NAMALWA (cell line): ENCODE measurements around the gene ABHD16B.

ENCODE experiments used
- DNase-seq: peaks from one replicate; pipeline ENCODE4 v3.0.0-alpha.2; 2015; ENCODE audit warnings: low spot score

ABHD16B gene

GRCh38 chr20:63895952-63896263 lies 34.6 kb downstream of the ABHD16B start:
- no peak for DNase-seq

DNA sequence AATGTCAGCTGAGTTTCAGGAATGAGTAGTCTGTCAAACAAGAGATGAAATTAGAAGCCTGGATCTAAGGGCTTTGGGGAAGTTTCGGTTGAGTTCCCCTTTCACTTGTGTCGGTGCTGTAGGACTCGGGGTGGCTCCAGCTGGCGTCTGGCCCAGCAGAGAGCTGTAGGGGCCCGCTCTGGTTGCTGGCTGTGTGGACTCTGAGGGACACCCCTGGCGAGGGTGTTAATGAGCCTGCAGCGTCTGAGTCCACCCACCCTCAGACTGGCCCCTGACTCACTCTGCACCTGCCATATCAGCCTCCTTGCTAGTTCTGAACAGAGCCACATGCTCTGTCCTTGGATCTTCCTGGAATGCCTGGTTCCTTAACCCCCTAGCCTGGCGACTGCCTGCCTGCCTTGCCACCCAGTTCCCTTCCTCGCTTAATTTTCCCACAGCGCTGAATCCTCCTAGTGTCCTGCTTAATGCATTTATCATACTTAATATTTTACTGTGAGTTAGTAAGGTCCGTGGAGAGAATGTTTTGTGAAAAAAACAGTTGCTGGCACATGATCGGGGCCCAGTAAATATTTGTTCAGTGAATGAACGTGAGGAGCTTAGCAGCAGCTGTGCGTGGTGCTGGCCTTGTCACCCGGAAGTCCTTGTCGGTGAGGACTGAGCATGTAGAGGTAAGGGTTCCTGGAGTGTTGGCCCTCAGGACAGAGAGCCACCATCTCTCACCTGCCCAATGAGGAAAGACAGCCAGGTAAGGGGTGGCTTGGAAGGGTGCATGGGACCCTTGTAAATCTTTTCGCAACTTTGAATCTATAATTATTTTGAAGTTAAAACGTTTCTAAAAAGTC lies 35.2 kb downstream of the ABHD16B start:
- peak; percentile 79 for DNase-seq

GRCh38 chr20:63897978-63898561 lies 36.8 kb downstream of the ABHD16B start:
- DNase-seq = no peak

GRCh38 chr20:63898882-63899558 lies 37.7 kb downstream of the ABHD16B start:
- no peak for DNase-seq

GRCh38 chr20:63900413-63900812 lies 39.1 kb downstream of the ABHD16B start:
- DNase-seq = no peak

DNA sequence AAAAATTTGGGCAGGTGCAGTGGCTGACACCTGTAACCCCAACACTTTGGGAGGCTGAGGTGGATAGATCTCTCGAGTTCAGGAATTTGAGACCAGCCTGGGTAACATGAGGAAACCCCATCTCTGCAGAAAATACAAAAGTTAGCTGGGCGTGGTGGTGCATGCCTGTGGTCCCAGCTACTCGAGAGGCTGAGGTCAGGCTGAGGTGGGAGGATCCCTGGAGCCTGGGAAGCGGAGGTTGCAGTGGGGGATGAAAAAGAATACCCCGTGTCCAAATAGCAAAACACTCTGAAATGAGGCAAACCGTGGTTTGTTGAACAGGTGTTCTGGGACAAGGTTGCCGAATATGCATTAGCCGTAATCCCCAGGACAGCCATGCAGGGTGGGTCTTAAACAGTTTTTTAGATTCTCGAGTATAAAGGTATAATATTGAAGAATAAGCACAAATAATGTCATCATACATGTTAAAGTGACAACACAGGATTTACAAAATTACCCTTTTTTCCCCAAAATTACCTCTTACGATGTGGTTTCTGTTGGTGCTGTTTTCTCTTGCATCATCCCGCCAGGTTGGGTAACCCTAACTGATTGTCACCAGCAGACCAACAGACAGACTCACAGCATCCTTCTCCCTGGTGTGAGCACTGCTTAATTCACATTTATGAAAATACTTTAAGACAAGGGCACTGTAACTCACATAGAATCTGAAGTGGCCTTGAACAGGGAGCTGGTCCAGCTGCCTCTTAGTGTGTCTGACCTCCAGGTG lies 42.7 kb downstream of the ABHD16B start:
- no peak for DNase-seq

- DNase-seq = no peak
Measured at GRCh38 chr20:63908008-63908682, 46.8 kb downstream of the ABHD16B start.

DNA sequence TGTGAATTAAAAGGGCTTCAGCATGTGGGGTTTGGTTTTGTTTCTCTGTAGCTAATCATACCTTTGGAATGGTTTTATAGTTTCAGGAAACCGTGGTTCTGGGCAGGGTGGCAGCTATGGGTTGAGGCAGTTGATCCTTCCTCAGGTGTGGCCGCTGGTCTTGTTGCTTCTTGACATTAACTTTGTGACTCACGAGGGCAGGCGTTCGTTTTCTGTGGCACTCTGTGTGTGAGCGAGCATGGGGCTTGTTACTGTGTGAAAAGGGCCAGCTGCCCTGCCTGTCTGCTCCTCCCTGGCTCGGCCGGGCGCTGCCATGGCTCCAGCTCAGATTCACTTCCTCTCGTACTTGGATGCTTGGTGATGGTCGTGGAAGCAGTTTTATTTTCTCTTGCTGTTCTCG lies 49.9 kb downstream of the ABHD16B start:
- DNase-seq = no peak
